ENCODE results near the gene NACC2.

Gene NACC2

GRCh38 chr9:136135326-136136126 is 40.4 kb upstream of the NACC2 start:
- TF ChIP-seq POLR2A (IDR thresholded peaks at IDR 0.05; ENCODE audit: low read length) (no peak), GATA1 (IDR thresholded peaks at IDR 0.05; ENCODE audit: low read depth, low read length) (no peak)
- DNase-seq: no peak

GRCh38 chr9:136133959-136134484 is 38.9 kb upstream of the NACC2 start:
- no peak for TF ChIP-seq GATA1 (IDR thresholded peaks at IDR 0.05; ENCODE audit: low read depth, low read length)
- no peak for TF ChIP-seq POLR2A (IDR thresholded peaks at IDR 0.05; ENCODE audit: low read length)
- DNase-seq: no peak

GRCh38 chr9:136133191-136133958 is 38.3 kb upstream of the NACC2 start:
- TF ChIP-seq POLR2A (IDR thresholded peaks at IDR 0.05; ENCODE audit: low read length) (no peak), GATA1 (IDR thresholded peaks at IDR 0.05; ENCODE audit: low read depth, low read length) (no peak)
- DNase-seq: peak; percentile 58 to 60

DNA sequence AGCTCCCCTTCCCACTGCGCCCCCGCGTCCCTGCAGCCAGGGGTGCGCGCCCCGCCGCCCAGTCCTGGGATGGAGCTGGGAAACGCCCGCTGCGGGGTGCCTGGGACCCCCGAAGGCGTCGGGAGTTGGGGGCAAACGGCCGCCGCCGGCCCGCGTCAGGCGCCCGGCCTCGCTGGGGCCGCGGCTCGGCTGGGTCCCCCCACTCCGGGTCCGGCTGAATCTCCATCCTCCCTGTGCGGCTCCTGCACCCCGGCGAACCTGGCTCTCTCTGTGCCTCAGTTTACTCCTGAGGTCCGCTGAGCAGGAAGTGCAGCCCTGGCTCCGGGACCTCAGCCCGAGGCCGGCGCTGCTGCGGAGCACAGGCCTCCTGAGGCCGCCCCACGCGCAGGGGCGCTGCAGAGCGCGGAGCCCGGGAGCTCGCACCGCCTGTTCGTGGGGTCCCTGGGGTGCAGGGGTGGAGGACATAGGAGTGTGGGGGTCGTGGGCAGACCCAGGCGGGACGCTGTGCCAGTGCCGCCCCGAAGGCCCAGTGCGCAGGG is 37.5 kb upstream of the NACC2 start:
- TF ChIP-seq GATA1 (IDR thresholded peaks at IDR 0.05; ENCODE audit: low read depth, low read length): no peak
- no peak for TF ChIP-seq POLR2A (IDR thresholded peaks at IDR 0.05; ENCODE audit: low read length)
- no peak for DNase-seq

DNA sequence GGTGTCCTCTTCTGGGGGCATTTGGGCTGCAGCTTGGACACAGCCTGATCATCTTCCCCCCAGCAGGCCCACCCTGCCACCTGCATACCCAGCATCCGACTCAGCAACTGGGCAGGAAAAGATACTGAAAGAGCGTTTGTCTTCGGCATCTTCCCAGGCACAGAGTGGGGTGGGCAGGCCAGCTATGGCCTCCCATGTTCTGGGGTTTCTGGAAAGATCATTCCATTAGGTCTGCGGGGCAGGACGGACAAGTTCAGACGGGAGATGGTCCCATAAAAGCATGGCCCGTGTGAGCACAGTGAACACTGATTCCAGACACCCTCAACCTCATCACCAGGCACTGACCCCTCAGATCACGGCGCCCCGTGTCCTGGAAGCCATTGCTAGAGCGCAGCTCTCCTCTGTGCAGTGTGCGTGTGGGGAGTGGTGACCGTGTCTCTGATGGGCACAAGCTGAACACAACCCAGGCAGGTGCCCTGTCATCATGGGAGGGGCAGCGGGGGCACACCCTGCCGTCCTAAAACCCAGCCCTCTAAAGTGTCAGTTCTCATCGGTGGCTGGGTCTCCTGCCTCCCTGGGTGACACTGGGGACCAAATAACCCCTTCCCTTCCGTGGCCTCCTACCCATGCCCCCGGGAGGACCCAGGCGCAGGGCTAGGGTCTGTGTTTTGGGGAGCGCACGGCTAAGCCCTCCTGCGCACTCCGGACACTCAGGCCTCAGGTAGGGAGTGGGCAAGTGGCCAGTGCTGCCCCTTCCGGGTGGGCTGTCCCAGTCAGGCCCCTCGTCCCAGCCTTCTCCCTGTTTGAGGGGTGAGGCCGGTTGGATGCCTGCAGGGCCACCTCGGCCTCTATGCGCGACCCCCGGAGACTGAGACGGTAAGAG is 36.8 kb upstream of the NACC2 start:
- no peak for TF ChIP-seq POLR2A (IDR thresholded peaks at IDR 0.05; ENCODE audit: low read length)

GRCh38 chr9:136129176-136129575 is 34.1 kb upstream of the NACC2 start:
- no peak for DNase-seq
- TF ChIP-seq GATA1 (IDR thresholded peaks at IDR 0.05; ENCODE audit: low read depth, low read length): no peak

More for the DNA sequence above, 36.8 kb upstream of the NACC2 start:
- no peak for DNase-seq

DNA sequence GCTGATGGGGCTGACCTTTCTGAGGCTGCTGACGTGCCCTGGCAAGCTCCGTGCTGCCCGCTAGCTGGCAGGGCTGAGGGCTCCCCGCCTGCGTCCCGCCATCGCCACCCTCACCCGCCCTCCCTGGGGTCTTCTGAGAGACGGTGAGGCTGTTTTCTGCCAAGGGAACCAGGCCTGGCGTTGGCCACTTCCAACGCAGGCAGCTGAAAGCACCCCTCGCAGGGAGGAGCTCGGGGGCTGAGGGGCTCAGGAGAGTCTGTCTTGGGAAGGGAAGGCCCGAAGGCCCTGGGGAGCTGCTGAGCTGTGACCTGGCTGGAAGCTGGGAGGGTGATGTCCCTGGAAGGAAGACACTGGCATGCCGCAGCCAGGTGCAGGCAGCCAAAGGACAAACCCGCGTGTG is 33.3 kb upstream of the NACC2 start:
- TF ChIP-seq POLR2A (IDR thresholded peaks at IDR 0.05; ENCODE audit: low read length): no peak
- TF ChIP-seq GATA1 (IDR thresholded peaks at IDR 0.05; ENCODE audit: low read depth, low read length): no peak
- DNase-seq: no peak

DNA sequence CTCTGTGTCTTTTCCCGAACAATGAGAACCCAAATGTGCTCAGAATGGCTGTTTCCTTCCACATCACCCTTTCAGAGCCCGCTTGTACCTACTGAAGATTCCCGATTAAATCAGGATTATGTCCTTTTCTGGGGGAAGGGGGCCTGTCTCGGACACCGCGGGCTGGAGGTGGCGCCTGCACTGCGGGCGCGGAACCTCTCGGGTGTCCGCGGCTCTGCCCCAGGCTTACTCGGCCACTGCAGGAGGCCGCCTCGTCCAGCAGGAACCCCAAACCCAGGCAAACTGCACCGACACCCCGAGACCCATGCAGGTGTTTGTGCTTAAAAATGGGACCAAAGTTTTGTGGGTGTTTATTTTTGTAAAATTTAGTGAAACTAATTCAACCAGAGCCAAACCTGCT is 32.2 kb upstream of the NACC2 start:
- no peak for DNase-seq
- TF ChIP-seq POLR2A (IDR thresholded peaks at IDR 0.05; ENCODE audit: low read length) (no peak), GATA1 (IDR thresholded peaks at IDR 0.05; ENCODE audit: low read depth, low read length) (no peak)

DNA sequence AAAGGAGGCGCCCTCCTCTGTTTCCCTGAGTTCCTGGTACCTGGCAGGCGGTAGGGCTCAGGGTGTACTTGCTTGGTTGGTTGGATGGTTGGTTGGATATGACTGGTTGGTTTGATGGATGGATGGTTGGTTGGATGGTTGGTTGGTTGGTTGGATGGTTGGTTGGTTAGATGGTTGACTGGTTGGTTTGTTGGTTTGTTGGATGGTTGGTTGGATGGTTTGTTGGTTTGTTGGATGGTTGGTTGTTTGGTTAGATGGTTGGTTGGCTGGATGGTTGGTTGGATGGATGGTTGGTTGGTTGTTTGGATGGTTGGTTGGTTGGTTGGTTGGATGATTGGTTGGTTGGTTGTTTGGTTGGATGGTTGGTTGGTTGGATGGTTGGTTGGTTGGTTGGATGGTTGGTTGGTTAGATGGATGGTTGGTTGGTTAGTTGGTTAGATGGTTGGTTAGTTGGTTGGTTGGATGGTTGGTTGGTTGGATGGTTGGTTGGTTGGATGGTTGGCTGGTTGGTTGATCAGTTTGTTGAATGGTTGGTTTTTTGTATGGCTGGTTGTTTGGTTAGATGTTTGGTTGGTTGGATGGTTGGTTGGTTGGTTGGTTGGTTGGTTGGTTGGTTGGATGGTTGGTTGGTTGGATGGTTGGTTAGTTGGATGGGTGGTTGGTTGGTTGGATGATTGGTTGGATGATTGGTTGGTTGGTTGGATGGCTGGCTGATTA is 30.0 kb upstream of the NACC2 start:
- TF ChIP-seq GATA1 (IDR thresholded peaks at IDR 0.05; ENCODE audit: low read depth, low read length): no peak
- TF ChIP-seq POLR2A (IDR thresholded peaks at IDR 0.05; ENCODE audit: low read length): no peak
- DNase-seq: no peak

DNA sequence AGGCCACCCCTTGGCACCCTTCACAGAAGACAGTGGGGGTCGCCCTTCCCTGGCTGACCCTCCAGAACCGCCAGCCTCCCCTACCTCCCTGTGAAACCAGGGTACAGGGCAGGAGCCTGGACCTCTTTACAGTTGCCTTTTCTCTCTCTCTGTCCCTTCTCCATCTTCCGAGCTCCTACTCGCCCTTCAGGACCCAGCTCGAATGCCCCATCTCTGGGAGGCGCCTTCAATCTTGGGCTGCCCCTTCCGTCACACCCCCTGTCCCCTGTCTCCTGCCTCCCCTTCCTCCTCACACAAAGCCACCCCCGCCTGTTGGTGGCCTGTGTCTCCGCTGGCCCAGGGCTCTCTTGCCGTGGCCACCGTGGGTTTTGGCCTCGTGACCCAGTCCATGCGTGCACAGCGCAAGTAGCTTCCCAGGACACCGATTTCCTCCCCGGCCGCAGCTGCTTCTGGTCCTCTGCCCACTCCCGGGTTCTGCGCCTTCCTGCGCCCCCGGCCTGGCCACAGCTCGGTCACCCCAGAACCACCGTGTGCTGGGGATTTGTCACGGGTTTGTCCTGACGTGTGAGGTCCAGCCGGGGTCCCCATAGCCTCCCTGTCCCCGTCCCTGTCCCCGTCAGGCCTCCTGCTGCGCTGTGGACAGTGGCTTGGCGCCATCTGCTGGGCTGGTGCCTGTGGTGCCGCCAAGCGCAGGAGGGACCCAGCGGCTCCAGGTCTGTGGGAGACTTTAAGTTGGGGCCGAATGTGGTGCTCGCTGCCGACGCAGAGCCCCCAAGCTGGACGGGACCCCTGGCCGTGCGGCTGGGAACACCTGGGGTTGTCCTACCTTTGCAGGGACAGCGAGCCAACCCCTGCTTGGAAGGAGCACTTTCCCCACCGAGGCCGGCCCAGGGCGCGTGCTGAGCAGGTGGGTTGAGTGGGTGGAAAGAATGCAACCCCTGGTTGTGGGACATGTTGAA is 27.6 kb upstream of the NACC2 start:
- no peak for TF ChIP-seq POLR2A (IDR thresholded peaks at IDR 0.05; ENCODE audit: low read length)
- no peak for TF ChIP-seq GATA1 (IDR thresholded peaks at IDR 0.05; ENCODE audit: low read depth, low read length)
- peak; percentile 74 to 86 for DNase-seq

- no peak for TF ChIP-seq GATA1 (IDR thresholded peaks at IDR 0.05; ENCODE audit: low read depth, low read length)
- TF ChIP-seq POLR2A (IDR thresholded peaks at IDR 0.05; ENCODE audit: low read length): no peak
- DNase-seq: no peak
These were observed 26.7 kb upstream of the NACC2 start for GRCh38 chr9:136121801-136122200.

GRCh38 chr9:136120438-136120844 is 25.4 kb upstream of the NACC2 start:
- no peak for DNase-seq
- no peak for TF ChIP-seq POLR2A (IDR thresholded peaks at IDR 0.05; ENCODE audit: low read length)
- TF ChIP-seq GATA1 (IDR thresholded peaks at IDR 0.05; ENCODE audit: low read depth, low read length): no peak

Measured in erythroblast (primary cell).